Measurements from ENCODE around the gene TTC9B.

DNA sequence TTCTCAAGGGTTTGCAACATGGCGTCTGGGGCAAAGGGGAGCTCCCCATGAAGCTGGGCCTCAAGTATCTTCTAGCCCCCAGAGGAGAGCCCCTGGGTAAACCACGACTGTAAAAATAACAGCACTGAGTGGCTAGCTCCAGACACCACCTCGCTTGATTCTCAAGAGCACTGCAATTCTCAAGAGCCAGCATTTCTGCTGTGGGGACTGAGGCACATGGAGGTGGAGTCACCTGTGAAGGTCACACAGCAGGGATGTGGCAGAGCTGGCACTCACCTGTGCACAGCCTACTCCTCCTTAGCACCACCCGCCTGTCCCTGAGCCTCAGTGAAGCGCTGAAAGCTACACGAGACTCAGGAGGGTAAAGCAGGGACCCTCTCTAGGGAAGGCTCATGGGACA is 29.0 kb upstream of the TTC9B start:
- TF ChIP-seq ZNF12 (CRISPR knock-in tag; IDR thresholded peaks at IDR 0.05) (no peak), ESRRA (CRISPR knock-in tag; IDR thresholded peaks at IDR 0.05; ENCODE audit: low read depth) (no peak), CTCF (CRISPR knock-in tag; IDR thresholded peaks at IDR 0.05) (no peak), ZNF589 (CRISPR knock-in tag; conservative IDR thresholded peaks at IDR 0.05) (no peak), RFX3 (CRISPR knock-in tag; IDR thresholded peaks at IDR 0.05) (no peak), EP300 (IDR thresholded peaks at IDR 0.05; ENCODE audit: low read depth in 2 of 2, low read length in 2 of 2) (no peak), EP300 (CRISPR knock-in tag; IDR thresholded peaks at IDR 0.05; ENCODE audit: borderline replicate concordance) (no peak), IRF2 (CRISPR knock-in tag; IDR thresholded peaks at IDR 0.05) (no peak), GABPA (IDR thresholded peaks at IDR 0.05; ENCODE audit: low read depth, low read length) (no peak), GABPA (CRISPR knock-in tag; IDR thresholded peaks at IDR 0.05; ENCODE audit: low read depth) (no peak), TERF1 (CRISPR knock-in tag; IDR thresholded peaks at IDR 0.05) (no peak), HOXA9 (CRISPR knock-in tag; IDR thresholded peaks at IDR 0.05; ENCODE audit: borderline replicate concordance) (no peak), JUN (CRISPR knock-in tag; IDR thresholded peaks at IDR 0.05) (no peak)
- TF ChIP-seq, protein P1, sequence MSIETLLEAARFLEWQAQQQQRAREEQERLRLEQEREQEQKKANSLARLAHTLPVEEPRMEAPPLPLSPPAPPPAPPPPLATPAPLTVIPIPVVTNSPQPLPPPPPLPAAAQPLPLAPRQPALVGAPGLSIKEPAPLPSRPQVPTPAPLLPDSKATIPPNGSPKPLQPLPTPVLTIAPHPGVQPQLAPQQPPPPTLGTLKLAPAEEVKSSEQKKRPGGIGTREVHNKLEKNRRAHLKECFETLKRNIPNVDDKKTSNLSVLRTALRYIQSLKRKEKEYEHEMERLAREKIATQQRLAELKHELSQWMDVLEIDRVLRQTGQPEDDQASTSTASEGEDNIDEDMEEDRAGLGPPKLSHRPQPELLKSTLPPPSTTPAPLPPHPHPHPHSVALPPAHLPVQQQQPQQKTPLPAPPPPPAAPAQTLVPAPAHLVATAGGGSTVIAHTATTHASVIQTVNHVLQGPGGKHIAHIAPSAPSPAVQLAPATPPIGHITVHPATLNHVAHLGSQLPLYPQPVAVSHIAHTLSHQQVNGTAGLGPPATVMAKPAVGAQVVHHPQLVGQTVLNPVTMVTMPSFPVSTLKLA (IDR thresholded peaks at IDR 0.05), result no peak
- TF ChIP-seq, protein P2, sequence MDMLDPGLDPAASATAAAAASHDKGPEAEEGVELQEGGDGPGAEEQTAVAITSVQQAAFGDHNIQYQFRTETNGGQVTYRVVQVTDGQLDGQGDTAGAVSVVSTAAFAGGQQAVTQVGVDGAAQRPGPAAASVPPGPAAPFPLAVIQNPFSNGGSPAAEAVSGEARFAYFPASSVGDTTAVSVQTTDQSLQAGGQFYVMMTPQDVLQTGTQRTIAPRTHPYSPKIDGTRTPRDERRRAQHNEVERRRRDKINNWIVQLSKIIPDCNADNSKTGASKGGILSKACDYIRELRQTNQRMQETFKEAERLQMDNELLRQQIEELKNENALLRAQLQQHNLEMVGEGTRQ (IDR thresholded peaks at IDR 0.05; ENCODE audit: low read depth, low read length), result no peak
- TF ChIP-seq, protein P2 (CRISPR knock-in tag; IDR thresholded peaks at IDR 0.05; ENCODE audit: borderline replicate concordance), result no peak
